GM18505 (cell line): ENCODE data around the gene AMZ1.

Source experiments
- ATAC-seq: cut with Tn5 transposase; IDR thresholded peaks from one replicate; pipeline ENCODE4 v1.9.1; 2021; ENCODE audit not compliant: unreplicated experiment
- POLR2A ChIP-seq: IDR thresholded peaks from 4 replicates; pipeline ENCODE4 v1.6.1; 2011; ENCODE audit warnings: borderline replicate concordance; ENCODE audit not compliant: insufficient read depth, insufficient read length; ENCODE audit errors: extremely low read depth

The AMZ1 gene, protein sequence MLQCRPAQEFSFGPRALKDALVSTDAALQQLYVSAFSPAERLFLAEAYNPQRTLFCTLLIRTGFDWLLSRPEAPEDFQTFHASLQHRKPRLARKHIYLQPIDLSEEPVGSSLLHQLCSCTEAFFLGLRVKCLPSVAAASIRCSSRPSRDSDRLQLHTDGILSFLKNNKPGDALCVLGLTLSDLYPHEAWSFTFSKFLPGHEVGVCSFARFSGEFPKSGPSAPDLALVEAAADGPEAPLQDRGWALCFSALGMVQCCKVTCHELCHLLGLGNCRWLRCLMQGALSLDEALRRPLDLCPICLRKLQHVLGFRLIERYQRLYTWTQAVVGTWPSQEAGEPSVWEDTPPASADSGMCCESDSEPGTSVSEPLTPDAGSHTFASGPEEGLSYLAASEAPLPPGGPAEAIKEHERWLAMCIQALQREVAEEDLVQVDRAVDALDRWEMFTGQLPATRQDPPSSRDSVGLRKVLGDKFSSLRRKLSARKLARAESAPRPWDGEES

DNA sequence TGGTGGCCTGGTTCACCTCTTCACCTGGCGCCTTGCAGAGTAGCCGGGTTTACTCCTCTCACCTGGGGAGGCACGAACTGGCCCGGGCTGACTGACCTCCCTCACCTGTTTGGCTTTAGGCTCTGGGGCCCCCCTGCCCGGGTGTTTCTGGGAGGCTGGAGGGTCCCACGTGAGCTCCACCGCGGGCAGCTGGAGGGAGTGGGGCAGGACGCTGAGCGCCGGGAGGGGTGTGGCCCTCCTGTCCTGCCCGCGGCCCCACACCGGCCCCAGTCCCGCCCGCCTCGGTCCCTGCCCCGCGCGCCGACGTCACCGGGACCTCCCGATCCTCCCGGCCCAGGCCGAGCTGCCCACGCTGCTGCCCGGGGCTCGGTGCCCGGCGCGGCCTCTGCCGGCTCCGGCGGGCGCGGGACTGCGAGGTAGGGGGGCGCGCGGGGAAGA lies at the start of gene AMZ1:
Gene AMZ1, plus strand, starts transcription at position 322 of the 438 bp plus-strand sequence. CDS start 12,250 bp downstream, outside the sequence.
- no peak for TF ChIP-seq POLR2A
- ATAC-seq: peak; percentile 4

DNA sequence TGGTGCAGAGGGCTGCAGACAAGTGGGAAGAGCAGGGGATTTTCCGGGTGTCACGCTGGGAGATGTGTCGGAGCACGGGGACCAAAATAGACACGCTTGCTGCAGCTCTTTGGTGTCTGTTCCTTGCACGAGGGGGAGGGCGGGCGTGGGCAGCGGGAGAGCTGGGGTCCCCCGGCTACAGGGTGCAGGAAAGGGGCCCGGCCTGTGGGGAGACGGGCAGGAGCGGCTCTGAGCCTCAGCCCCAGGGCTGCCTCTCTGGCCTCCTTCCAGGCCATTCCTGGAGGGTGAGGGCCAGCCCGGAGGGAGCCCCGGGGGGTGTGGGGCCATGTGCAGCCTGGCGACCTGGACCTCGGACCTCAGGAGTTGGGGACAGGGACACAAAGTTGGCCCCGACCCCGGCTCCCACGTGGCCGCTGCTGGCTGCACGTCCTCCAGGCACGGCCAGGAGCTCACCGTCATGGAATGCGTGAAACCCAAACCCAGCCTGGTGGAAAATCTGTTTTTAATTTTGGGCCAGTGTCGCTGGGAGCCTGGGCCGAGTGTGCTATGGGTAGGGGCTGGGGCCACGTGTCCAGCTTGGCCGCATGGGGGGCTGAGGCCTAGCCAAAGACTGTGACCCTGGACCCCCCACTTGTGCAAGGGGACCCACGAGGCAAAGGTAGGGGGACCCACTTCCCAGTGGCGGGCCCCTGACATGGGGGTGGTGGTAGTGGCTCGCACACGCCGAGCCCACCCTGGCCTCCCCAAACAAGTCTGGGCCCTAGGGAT lies 49.6 kb upstream of the AMZ1 start:
- no peak for TF ChIP-seq POLR2A
- no peak for ATAC-seq

DNA sequence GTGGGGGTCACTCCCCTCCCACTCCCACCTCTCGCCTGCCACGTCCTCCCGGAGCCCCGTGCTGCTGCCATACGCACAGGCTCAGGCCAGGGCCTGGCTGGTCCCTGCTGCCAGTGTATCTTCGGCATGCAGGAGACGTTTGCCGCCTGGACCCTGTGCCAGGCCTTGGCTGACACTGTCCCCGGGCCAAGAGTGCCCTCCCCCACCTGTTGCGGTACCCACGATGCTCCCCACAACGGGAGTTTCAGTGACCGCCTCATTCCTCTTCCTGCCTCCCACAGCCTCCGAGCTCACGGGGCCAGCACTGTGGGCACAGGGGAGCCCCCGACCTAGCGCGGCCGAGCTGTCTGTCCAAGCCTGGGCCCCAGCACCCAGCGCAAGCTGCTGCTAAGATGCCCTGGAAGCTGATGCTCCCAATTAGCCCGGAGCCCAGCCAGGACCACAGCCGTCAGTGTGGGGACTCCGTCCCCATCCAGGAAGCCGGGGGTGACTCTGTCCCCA lies 48.8 kb upstream of the AMZ1 start:
- TF ChIP-seq POLR2A: no peak
- no peak for ATAC-seq

DNA sequence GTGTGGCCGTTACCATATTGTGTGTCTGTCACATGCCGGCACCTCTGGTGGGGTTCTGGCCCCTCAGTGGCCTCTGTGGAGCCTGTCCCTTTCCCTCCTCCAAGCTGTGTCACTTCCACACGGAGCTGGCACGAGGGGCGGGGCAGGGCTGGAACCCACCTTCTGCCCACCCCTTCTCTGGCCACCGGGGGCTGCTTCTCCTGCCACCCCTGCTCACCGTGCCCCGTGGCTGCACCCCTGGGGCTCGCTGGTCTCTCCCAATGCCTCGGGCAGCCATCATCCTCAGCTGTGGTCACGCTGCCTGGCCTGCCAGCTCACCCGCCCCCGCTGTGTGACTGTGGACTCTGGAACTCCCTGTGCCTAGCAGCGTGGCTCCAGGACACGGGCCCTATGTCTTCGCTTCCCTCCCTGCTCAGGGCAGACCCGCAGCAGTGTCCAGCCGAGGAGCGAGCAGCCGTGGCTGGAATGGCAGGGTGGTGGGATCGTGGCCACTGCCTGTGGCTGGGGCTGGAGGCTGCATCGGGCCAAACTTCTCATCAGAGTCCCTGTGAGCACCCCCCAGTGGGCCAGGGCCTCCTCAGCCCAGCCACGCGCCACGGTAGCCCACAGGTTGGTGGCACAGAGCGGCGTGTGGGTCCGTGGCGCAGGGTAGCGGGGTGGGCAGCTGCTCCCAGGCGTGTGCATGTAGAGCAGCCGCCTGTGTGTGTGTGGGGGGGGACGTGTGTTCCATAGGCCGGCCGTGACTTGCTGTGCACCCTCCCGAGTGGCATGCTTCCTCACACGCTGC lies 48.1 kb upstream of the AMZ1 start:
- ATAC-seq: no peak
- TF ChIP-seq POLR2A: no peak

DNA sequence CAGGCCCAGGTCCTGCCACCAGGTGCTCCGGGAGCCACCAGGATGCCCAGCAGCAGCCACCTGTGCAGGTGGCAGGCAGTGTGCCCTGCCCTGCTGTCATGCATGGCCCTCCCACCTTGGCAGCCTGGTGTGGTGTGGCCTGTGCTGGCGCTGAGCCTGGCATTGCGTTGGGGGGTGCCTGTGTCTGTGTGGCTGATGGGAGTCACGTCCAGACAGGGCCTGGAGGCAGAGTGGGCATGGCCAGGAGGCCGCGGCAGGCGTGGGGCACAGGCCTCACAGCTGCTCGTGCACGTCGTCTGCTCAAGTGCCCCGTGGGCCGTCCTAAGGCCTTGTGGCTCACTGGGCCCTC lies 47.5 kb upstream of the AMZ1 start:
- ATAC-seq: no peak
- no peak for TF ChIP-seq POLR2A

DNA sequence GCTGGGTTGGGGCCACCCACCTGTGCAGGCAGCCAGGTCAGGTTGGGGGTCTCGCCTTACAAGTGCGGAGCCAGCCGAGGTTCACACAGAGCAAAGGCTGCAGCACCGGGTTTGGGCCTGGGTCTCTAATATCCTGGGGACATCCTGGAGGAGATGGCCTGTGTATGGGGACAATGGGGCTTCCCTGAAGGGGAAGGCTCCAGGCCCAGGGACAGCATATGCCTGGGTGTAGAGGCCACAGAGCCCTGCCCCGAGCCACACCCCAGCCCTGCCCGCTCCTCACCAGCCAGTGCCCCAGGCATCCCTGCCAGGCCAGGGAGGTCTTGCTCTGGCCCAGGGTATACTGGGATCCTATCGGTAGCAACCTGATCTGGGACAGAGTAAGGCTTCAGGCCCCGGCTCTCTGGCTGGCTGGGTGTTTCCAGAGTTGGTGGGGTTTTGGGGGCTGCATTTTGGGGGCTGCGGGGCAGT lies 47.1 kb upstream of the AMZ1 start:
- ATAC-seq: no peak
- TF ChIP-seq POLR2A: no peak

DNA sequence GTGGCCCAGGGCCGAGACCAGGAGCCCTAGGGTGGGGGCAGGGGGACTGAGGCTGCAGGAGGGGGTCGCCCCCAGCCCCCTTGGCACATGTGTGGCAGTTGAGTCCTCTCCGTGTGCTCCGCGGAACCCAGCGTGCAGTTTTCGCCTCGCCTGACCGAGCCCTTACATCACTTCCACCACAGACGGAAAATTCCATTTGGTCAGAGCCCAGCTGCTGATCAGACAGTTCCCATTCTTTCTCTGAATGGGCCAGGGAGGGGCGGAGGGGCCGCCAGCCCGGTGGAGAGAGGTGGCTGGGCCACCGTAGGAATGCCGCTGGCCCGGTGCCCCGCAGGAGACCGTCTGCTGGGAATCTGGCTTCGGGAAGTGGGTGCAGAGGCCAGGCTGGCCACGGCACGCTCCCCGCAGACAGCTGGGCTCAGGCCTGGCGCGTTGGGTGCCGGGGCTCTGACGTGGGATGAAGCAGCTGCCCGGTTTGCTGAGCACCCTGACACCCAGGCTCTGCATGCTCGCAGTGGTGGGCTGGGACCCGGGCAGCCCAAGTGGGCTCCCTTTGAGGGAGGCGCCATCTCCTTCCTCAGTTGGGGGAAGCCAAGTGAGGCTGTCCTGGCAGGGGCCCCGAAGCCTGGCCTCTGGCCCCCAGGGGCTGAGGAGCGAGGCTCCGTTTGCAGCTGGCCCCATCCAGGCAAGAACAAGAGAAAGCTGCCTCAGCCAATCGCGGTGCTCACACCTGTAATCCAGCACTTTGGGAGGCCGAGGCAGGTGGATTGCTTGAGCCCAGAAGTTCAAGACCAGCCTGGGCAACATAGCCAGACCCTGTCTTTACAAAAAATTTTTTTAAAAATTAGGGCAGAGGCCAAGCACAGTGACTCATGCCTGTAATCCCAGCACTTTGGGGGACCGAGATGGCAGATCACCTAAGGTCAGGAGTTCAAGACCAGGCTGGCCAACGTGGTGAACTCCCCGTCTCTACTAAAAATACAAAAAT lies 46.3 kb upstream of the AMZ1 start:
- no peak for TF ChIP-seq POLR2A
- no peak for ATAC-seq

DNA sequence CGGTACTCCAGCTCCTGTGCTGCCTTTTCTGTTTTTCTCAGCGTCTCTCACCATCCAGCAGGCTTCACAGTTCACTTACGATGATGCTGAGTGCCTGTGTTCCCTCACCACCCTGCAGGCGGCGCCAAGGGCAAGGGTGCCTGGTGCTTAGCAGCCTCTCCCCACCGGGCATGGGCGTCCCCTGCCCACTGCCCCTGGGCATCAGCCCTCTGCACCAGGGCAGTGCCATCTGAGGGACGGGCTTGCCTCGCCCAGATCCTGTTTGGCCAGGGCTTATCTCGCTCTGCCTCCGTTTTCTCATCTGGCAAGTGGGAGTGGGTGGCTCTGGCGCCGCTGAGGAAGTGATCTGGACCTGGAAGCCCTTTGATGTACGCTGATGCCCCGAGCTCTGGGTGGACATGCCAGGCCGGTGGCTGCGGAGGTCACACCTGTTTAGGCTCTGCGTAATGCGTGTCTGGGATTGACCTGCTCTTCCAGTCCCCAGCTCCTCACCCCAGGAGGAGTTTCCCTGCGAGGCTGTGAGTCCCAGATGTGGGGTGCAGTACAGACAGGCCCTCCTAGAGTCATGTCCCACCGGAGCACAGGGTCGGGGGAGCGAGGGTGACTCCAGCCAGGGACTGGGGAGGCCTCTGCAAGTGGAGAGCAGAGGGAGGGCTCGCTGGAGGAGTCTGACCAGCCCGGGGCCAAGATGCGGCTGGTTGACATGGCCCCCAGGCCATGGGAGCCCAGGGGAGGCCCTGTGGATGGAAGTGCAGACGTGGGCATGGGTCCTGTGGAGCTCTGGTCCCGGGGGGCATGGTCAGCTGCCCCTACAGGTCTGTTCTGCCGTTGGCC lies 44.4 kb upstream of the AMZ1 start:
- no peak for TF ChIP-seq POLR2A
- ATAC-seq: no peak

DNA sequence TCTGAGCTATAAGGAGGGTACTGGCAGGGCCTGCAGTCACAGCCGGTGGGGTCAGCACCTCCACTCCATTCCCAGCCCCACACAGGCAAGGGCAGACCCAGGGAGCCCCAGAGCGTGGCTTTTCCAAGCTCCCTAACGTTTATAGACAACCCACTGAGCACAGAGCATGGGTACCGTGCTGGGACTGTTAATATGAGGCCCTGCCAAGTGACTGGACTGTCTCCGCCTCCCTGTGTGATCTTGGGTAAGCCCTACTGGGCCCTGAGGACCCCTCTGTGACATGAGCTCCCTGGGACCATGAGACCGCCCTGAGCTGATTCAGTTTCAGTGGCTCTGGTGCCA lies 43.8 kb upstream of the AMZ1 start:
- ATAC-seq: no peak
- TF ChIP-seq POLR2A: no peak

DNA sequence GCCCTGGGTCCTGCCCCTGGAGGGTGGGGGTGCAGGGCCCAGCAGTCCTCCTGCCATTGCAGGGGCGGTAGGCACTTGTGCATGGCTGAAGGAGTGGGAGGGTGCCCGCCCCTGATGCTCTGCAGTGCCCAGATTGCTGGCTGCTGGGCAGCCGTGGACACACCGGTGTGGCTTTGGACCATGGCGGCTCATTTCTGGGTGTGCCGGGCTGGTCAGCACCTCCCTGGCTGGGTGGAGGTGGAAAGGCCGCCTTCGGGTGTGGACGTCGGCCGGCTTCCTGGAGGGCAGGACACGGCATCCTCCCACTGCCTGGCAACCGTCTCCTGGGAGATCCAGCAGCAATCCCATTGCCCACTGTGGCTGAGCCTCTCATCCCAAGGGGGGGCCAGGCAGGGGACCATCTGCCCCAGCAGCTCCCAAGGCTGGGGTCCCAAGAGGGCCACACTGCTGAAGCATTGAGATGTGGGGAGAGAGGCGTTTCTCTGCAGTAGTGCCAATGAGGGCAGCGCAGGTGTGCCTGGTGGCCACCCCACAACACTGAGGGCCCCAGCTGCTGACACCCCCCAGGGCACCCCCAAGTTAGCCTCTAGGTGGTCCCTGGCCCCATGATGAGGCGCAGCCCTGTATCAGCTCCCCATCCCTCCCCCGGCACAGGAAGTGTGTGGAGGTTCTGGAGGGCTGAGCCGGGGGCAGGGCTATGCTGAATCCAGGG lies 43.3 kb upstream of the AMZ1 start:
- TF ChIP-seq POLR2A: no peak
- ATAC-seq: no peak
